GM21737 (cell line): Measurements from ENCODE around the gene RAB11FIP4.
"Not testable (repeated sequence)": the region's sequence is repeated elsewhere in the genome, so short reads cannot be mapped to it uniquely, and the experiment has no call there.

Experiments
- ATAC-seq: cut with Tn5 transposase; IDR thresholded peaks from one replicate; pipeline ENCODE4 v1.9.1; 2021; ENCODE audit warnings: mild to moderate bottlenecking, moderate library complexity; ENCODE audit not compliant: unreplicated experiment

Gene RAB11FIP4

DNA sequence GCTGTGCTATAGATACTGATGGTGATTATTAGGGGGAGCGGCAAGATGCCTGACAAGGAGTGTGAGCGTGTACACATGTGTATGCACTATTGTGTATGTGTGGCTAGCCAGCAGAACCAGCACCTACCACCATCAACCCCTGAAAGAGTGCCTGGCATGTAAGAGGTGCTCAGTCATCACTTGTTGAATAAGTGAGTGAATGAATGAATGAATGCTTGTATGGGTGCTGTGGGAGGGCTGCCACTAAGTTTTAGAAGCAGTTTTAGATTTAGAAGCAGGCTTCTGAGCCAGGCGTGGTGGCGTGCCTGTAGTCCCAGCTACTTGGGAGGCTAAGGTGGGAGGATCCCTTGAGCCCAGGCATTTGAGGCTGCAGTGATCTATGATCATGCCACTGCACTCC lies 37.0 kb downstream of the RAB11FIP4 start:
- ATAC-seq = no peak

DNA sequence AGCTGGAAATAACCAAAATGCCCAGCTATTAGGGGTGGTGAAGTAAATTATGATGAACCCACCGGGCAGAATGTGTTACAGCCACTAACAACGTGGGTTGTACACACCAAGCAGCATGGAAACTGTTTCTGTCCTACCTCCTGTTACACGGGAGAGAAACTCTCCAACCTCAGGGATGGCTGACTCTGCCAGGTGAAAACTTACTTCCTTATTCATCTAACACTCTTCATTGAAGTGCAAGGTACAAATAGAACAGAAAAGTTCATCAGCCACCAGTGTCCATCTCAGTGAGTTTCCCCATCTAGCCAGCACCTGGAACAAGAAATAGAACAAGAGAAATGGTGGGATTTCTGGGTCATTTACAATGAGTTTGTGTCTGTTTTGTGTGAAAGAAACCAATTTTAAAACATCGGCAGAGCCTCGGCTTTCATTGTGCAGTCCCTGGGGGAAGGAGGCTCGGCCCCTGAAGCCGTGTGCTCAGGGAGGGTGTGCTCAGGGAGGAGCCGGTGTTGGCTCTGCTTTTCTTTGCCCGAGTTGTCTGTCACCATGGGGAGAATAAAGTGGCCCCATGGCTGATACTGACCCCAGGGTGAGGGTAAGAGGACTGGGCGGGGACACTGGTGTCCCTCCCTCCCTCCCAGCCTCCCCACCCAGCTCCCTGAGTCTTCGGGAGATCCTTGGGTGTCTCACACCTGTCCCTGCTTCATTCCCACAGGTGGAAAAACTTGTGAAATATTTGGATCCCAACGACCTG lies 39.8 kb downstream of the RAB11FIP4 start:
- ATAC-seq = no peak

DNA sequence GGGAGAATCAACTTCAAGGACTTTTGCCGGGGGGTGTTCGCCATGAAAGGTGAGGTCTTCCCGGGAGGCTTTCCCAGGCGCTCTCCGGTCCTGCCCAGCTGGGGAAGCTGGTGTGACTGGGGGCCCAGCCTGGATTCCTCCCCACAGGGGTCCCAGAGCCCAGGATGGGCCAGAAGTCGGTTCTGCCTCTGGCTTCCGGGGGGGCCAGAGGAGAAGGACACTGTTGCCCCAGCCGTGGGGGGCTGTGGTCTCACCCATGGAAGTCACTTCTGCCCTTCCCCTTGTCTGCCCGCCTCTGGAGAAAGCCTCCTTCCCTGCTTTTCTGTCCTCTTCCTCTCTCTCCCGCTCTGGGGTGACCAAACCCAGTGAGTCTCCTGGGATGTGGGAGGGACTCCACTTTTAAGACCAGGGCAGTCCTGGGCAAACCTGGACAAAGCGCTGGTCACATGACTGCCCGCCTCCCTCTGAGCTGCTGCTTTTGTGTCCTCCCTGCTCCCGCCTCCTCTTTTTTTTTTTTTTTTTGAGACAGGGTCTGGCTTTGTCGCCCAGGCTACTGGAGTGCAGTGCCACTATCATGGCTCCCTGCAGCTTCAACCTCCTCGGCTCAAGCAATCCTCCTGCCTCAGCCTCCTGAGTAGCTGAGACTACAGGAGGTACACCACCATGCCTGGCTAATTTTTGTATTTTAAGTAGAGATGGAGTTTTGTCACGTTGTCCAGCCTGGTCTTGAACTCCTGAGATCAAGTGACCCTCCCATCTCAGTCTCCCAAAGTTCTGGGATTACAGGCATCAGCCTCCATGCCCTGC lies 40.6 kb downstream of the RAB11FIP4 start:
- no peak for ATAC-seq

DNA sequence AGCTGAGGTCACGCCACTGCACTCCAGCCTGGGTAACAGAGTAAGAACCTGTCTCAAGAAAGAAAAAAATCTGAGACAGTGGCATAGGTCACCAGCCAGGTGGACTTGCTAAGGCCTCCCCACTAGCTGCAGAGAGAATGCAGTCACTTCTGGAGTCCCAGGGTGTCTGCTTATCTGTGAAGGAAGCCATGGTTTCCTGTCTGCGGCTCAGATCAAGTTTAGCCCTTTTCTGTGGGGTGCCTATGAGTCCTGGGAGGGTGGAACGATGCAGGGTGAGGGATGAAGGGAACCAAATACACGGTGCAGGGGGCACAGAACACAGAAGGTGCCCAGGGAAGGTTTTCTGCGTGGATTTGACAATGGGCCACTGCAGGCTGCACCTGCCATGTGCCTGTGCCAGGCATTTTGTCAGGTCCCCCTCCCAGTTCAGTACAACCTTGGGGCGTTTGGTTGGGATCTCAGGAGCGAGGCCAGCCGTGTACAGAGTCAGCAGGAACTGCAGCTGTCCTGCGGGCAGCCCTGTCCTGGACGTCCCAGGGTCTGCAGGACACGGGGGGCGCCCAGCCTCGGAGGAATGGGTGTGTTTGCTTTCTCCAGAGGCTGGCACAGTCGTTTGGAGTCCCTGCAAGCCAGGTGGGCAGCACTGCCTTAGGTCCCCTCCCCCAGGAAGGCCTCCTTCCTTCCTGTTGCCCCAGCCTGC lies 41.8 kb downstream of the RAB11FIP4 start:
- ATAC-seq = no peak

DNA sequence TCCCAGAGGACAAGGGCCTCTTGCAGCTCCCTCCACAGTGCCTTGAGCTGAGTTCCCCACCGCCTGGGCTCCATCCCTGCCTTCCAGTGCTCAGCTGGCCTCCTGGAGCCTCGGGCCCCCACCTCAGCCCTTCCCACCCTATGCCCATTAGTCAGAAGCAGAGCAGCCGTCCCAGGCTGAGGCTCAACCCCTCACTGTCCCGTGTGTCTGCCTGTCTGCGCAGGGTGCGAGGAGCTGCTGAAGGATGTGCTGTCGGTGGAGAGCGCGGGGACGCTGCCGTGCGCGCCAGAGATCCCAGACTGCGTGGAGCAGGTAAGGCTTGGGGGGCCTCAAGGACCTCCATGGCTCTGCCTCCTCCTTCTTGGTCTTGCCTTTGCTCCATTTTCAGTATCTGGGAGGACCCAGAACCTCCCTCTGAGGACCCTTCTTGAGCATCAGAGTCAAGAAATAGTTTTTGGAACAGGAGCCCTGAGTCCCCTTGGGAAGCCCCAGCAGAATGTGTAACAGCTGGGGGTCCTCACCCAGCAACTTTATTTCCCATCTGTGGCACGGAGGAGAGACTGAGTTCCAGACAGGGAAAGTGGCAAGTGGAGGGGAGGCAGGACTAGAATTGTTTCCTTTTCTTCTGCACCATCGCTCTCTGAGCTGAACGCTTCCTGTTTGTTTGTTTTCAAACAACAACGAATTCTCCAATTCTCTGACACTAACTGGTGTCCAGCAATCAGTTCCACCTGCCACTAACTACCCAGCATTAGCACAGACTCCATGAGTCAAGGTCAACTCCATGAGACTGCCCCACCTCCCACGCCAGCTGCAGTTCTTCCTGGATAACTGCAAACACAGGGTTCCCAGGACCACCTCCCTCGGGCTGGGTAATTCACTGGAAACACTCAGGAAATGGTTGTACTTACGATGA lies 42.6 kb downstream of the RAB11FIP4 start:
- no peak for ATAC-seq

DNA sequence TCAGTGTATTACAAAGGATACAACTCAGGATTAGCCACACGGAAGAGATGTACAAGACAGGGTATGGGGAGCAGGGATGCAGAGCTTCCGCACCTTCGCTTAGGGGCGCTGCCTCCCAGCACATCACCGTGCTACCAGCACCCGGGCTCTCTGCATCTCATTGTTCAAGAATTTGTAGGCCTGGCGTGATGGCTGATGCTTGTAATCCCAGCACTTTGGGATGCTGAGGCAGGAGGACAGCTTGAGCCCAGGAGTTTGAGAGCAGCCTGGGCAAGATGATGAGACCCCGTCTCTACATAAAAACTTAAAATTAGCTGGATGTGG lies 43.2 kb downstream of the RAB11FIP4 start:
- no peak for ATAC-seq

DNA sequence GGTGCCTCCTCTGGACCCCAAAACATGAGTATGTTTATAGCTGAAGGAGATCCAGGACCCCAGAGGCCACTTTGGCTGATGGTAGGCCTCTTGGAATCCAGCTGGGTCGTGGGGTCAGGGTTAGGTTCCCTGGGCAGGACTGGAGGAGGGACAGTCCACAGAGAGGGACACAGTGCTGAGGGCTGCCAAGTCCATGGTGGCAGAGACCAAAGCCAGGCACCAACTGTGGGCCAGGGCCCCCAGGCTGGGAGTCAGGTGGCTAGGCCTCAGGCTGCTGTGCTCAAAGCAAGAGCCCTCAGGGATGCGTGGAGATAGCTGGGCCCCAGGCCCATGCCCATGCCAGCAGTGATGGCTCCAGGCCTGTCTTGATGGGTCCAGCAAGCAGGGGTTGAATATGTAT lies 44.1 kb downstream of the RAB11FIP4 start:
- no peak for ATAC-seq

DNA sequence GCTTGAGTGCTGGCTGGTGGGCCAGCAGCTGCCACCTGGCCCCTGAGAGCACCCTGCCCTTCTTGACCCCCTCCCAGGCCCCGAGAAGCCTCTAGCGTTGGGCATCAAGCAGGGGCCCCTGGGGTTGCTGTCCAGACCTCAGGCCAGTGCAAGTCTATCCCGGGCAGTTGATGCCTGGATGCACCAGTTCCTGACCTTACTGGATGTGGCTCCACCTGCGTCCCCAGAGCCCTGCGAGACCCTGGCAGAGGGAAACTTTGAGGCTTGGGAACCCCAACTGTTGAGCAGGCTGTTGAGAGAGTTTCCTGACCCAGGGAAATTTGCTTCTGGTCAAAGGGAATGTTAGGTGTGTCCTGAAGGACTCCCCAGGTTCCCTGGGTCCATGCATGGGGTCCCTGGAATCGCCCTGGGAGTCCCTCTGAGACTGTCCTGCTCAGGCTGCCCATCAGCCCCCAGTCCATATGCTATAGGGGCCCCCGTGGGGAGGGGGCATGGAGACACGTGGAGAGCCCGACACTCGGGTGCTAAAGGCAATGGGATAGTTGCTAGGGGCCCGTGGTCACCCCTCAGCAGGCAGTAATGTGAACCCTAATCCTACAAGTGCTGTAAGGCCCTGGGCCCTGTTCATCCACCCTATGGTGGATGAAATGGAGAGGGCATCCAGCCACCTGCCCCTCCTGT lies 46.4 kb downstream of the RAB11FIP4 start:
- no peak for ATAC-seq

DNA sequence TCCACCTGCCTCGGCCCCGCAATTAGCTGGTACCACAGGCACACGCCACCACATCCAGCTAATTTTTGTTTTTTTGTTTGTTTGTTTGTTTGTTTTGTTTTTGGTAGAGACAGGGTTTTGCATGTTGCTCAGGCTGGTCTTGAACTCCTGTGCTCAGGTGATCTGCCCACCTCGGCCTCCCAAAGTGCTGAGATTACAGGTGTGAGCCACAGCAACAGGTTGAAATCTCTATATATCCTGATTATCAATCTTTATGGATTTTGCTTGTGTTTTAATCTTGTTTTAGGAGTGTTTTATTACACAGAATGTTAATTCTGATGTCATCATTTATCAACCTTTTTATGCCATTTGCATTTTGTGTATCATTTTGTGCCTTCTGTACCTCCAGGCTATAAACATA lies 48.2 kb downstream of the RAB11FIP4 start:
- ATAC-seq = no peak

DNA sequence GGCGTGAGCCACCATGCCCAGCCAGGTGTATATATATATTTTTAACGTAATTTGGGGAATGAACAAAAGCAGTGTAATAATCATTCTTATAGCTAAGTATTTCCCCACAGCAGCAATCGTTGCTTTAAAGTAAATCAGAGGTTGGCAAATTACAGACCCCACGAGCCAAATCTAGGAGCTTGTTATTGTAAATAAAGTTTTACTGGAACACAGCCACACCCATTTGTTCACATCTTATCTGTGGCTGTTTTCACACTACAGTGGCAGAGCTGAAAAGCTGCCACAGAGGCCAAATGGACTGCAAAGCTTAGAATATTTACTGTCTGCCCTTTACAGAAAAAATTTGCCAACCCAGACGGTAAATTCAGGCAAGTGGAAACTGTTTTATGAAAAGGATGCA lies 50.8 kb downstream of the RAB11FIP4 start:
- no peak for ATAC-seq

DNA sequence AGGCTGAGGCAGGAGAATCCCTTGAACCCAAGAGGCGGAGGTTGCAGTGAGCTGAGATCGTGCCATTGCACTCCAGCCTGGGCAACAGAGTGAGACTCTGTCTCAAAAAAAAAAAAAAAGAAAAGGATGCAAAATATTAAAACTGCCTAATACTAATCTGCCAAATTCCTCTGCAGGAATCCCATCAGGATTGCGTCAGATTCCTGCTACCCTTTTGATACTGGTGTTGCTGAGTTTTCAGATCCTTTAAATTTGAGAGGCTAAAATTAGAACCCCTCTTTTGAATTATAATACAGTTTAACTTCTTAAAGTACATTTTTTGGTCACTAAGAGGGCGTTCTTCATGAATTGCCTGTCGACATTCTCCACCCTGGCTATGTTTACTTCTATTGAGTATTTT lies 51.4 kb downstream of the RAB11FIP4 start:
- not testable (repeated sequence) for ATAC-seq

DNA sequence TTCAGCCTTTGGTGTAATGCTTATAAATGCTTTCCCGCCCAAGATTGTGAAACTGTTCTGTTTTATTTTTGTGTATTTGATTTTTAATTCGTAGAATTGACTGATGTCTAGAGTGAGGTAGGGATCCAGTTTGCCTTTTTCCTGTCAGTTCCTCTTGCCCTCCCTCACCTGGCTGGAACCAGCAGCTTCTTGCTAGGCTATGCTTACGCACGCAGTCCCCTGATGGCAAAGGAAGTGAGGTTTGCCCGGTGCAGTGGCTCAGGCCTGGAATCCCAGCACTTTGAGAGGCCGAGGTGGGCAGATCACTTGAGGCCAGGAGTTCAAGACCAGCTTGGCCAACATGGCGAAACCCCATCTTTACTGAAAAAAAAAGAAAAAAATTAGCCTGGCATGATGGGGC lies 51.9 kb downstream of the RAB11FIP4 start:
- ATAC-seq = no peak

DNA sequence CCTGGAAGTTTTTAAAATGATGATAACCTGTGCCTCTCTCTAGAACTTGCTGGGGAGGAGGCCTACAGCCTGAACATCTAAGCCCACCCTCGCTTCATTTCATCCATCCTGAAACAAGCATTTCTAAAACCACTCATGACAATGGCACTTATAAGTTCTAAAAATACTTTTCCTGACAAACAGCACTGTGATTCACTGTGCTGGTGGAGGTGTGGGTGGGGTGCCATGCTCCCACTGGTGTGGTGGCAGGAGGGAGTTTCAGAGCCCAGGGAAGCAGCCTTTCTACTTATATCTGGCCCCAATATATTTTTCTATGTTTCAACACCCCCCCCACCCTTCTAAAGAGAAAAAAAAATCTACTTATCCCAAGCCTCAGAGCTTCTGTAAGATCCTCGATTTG lies 52.6 kb downstream of the RAB11FIP4 start:
- no peak for ATAC-seq

DNA sequence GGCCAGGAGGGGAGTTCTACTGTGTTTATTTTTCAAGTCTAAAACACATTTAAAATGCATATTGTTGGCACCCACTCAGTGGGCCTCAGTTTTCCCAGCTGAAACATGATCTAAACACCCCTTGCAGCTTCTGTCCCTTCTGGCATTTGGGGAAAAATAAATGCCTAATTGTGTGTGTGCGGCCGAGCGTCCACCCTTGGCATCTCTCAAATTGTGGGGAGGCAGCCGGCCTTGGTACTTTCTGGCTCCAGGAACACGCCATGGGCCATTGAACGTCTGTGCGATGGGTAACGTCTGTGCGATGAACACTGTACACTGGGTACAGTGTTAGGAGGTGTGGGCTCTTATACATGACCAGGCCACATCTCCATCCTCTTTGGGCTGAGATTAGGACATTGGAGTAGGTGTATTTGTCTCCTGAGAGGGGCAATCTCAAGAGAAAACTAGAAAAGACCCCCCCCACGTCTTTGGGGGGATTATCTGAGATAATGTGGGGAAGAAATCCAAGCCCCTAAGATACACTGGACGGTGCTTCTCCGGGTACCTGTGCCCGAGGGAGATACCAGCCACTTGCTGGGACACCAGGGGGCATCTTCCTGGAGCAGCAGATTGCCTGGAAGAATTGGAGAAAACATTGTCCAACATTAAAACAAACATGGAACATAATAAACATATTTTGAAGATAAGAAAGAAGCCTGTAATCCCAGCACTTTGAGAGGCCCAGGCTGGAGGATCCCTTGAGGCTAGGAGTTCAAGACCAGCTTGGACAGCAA lies 54.9 kb downstream of the RAB11FIP4 start:
- ATAC-seq = no peak

DNA sequence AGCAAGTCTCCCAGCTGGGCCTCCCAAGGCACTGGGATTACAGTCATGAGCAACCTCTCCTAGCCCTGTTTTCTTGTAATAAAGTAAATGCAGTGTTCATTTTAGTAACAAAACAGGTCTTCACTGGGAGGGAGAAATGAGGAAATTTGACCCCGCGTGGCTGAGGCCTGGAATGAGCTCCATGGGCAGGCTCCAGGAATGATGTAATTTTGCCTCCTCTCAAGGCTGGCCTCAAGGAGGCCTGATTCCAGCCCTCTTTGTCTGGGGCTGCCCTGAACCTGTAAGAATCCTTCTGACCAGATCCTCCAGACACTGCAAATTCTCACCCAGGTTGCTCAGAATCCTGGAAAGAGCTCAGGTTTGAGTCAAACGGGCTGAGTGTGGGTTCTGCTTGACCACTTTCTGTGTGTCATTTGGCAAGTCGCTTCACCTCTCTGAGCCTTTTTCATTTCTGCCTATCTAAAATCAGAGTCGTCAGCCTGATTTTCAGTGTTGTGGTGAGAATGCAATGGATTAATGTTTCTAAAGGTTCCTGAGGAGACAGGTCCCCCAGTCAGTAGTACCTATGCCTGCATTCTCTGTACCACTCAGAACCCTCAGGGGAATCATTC lies 57.1 kb downstream of the RAB11FIP4 start:
- no peak for ATAC-seq

DNA sequence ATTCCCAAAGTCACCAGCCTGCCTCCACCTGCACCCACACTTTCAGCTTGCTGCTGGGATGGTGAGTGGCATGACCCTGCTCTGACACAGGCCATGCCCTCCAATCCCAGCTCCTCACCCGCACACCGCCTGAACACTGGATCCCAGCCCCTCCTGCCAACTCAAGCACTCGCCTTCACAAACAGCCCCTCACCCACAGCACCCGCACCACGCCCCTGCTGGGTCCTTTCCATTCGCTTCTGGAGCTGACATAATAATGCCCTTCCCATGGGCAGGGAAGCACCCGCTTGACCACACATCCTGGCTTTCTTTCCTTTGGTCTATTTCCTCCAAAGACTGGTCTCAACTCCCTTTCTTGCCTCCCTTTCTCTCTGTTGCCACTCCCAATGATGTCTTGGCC lies 57.6 kb downstream of the RAB11FIP4 start:
- no peak for ATAC-seq

DNA sequence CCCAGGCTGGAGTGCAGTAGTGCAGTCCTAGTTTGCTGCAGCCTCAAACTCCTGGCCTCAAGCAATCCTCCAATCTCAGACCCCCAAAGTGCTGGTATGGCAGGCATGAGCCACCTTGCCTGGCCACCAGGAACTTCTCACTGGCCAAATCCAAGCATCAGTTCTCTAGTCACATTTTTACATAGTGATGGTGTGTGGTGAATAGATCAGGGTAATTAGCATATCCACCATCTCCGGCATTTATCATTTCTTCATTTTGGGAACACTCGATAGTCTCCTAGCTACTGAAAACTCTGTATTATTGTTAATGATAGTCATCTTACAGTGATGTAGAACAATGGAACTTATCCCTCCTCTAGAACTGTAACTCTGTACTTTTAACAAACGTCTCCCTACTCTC lies 58.3 kb downstream of the RAB11FIP4 start:
- ATAC-seq = no peak

DNA sequence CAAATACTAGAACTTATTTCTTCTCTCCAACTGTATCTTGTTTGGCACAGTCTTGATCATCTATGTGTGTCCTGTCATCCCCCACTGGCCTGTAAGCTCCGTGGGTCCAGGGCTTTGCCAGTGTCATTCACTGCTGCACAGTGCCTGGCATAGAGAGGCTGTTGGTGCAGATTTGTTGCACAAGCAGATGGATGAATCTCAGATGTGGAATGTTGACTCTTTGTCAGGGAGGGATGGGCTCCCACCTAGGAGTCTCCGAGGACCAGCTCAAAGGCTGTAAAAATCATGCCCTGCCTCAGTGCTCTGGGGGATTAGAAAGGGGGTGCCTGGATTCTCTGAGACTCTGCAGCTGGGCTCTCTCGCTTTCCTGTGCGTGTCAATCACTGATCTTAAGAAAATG lies 60.6 kb downstream of the RAB11FIP4 start:
- ATAC-seq = no peak

DNA sequence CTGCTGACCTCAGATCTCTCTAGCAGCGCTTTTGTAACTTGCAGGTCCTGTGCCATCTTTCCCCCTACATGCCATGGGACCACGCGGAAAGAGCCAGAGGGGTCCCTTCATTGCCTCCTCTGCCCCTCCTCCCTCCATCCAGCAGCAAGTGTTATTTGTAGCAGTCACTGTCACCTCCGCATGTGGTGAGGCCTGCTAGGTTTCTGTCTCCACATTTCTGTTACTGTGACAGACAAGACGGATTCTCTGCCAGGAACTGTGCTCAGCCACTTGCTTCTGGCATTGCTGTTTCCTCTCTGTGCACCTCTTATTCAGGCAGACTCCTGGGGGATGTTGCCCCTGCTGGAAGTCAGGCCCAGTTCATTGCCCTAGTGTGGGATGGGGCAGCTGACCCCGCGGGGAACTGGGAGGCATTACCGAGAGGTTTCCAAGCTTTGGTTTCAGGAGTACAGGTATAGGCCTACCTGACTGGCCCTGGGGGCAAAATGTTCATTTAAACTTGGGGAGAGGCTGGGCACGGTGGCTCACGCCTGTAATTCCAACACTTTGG lies 61.2 kb downstream of the RAB11FIP4 start:
- no peak for ATAC-seq
